ENCODE data around the gene SHOC2.

SHOC2 gene

GRCh38 chr10:110947061-110947595 is 27.7 kb downstream of the SHOC2 start:
- no peak for DNase-seq

- no peak for DNase-seq
Measured at GRCh38 chr10:110951381-110951780, 32.0 kb downstream of the SHOC2 start.

- no peak for DNase-seq
Measured at GRCh38 chr10:110957606-110958005, 38.2 kb downstream of the SHOC2 start.

GRCh38 chr10:110959379-110960332 is 40.3 kb downstream of the SHOC2 start:
- no peak for DNase-seq

- DNase-seq = no peak
Measured at GRCh38 chr10:110960333-110960712, 40.9 kb downstream of the SHOC2 start.

- no peak for DNase-seq
Measured at GRCh38 chr10:110962443-110962842, 43.0 kb downstream of the SHOC2 start.

- no peak for DNase-seq
Measured at GRCh38 chr10:110963162-110963561, 43.8 kb downstream of the SHOC2 start.

GRCh38 chr10:110964681-110965080 is 45.3 kb downstream of the SHOC2 start:
- DNase-seq = no peak

GRCh38 chr10:110965216-110965615 is 45.8 kb downstream of the SHOC2 start:
- no peak for DNase-seq

GRCh38 chr10:110966146-110966545 is 46.7 kb downstream of the SHOC2 start:
- no peak for DNase-seq

GRCh38 chr10:110967009-110967630 is 47.7 kb downstream of the SHOC2 start:
- DNase-seq = no peak

- DNase-seq = no peak
Measured at GRCh38 chr10:110967645-110968044, 48.2 kb downstream of the SHOC2 start.

GRCh38 chr10:110969183-110969582 is 49.8 kb downstream of the SHOC2 start:
- DNase-seq = no peak

- no peak for DNase-seq
Measured at GRCh38 chr10:110971638-110972037, 52.2 kb downstream of the SHOC2 start.

- DNase-seq = no peak
Measured at GRCh38 chr10:110972231-110973134, 53.1 kb downstream of the SHOC2 start.

GRCh38 chr10:110973400-110973799 is 54.0 kb downstream of the SHOC2 start:
- no peak for DNase-seq

- DNase-seq = no peak
Measured at GRCh38 chr10:110976577-110976976, 57.2 kb downstream of the SHOC2 start.

GRCh38 chr10:110977662-110978061 is 58.3 kb downstream of the SHOC2 start:
- no peak for DNase-seq

- no peak for DNase-seq
Measured at GRCh38 chr10:110978204-110978603, 58.8 kb downstream of the SHOC2 start.

GRCh38 chr10:110979611-110980010 is 60.2 kb downstream of the SHOC2 start:
- no peak for DNase-seq

- DNase-seq = no peak
Measured at GRCh38 chr10:110980807-110981206, 61.4 kb downstream of the SHOC2 start.

GRCh38 chr10:110983466-110983865 is 64.1 kb downstream of the SHOC2 start:
- no peak for DNase-seq
